Tracheal epithelial cell (primary cell): ENCODE measurements around the gene KRT75. TPM values are rescaled to one million over a fixed set of nuclear protein-coding genes. Genes with fewer than 3 reads are reported as not detected.

Experiments used
- total RNA-seq: library from RNA; depleted of rRNA; stranded (reverse); fragments of >200 nt; gene quantifications from 2 replicates; pipeline ENCODE4 v1.2.1, GENCODE V29; 2014

KRT75 gene
- total RNA-seq, result 1.1 and 87.0 TPM in 2 replicates

GRCh38 chr12:52434081-52434733 is at the start of gene KRT75:
TSS of gene KRT75 (minus strand) at chr12:52434371. CDS start at chr12:52434304, 67 bp downstream.

GRCh38 chr12:52473768-52474167 is 39.6 kb upstream of the KRT75 start, which contains the start of gene KRT6C:
TSS of gene KRT6C (minus strand) at chr12:52473805. CDS start at chr12:52473737, 68 bp downstream.

GRCh38 chr12:52452101-52452500 is 17.9 kb upstream of the KRT75 start, which contains the start of gene KRT6B:
TSS of gene KRT6B (minus strand) at chr12:52452146. CDS start at chr12:52452078, 68 bp downstream.

GRCh38 chr12:52405922-52406385 is 28.2 kb downstream of the KRT75 start, which contains the start of gene KRT82:
TSS of gene KRT82 (minus strand) at chr12:52406335. CDS start at chr12:52406277, 58 bp downstream.

GRCh38 chr12:52385226-52385702 is 48.9 kb downstream of the KRT75 start, which contains the start of gene KRT84:
TSS of gene KRT84 (minus strand) at chr12:52385652. CDS start at chr12:52385585, 67 bp downstream.

Other genes starting within 250 kb of the KRT75 start
- gene KRT80, start 242.4 kb downstream of the KRT75 start, total RNA-seq, result 8.3 and 11.8 TPM in 2 replicates
- 775 and 1,618 TPM in 2 replicates for gene KRT7, start 201.1 kb downstream of the KRT75 start, total RNA-seq
- gene KRT86, start 159.7 kb downstream of the KRT75 start, total RNA-seq, result 0.21 and 0.72 TPM in 2 replicates
- gene KRT81, start 142.8 kb downstream of the KRT75 start, total RNA-seq, result 10.8 TPM in 1 of 2 replicates, not detected in the other
- gene KRT83, start 113.0 kb downstream of the KRT75 start, total RNA-seq, result under 0.01 and 0.21 TPM in 2 replicates
- not detected in 2 replicates for gene KRT85, start 66.9 kb downstream of the KRT75 start, total RNA-seq
- 0.21 TPM in 1 of 2 replicates, not detected in the other for gene KRT84, start 48.7 kb downstream of the KRT75 start, total RNA-seq
- gene KRT82, start 28.0 kb downstream of the KRT75 start, total RNA-seq, result not detected in 2 replicates
- 310 and 1,936 TPM in 2 replicates for gene KRT6B, start 17.8 kb upstream of the KRT75 start, total RNA-seq
- gene KRT6C, start 39.4 kb upstream of the KRT75 start, total RNA-seq, result 22.0 and 155 TPM in 2 replicates
- 10,133 and 10,410 TPM in 2 replicates for gene KRT6A, start 58.9 kb upstream of the KRT75 start, total RNA-seq
- gene KRT5, start 86.0 kb upstream of the KRT75 start, total RNA-seq, result 7,035 and 9,280 TPM in 2 replicates
- not detected in 2 replicates for gene KRT71, start 118.8 kb upstream of the KRT75 start, total RNA-seq
- gene KRT74, start 139.5 kb upstream of the KRT75 start, total RNA-seq, result under 0.01 TPM in 1 of 2 replicates, not detected in the other
- not detected in 2 replicates for gene KRT72, start 167.1 kb upstream of the KRT75 start, total RNA-seq
- gene KRT73, start 184.2 kb upstream of the KRT75 start, total RNA-seq, result not detected in 2 replicates
- not detected in 2 replicates for gene KRT2, start 217.8 kb upstream of the KRT75 start, total RNA-seq
- not detected in 2 replicates for gene KRT1, start 246.0 kb upstream of the KRT75 start, total RNA-seq